Caco-2 (cell line): Measurements from ENCODE around the gene MYO5B. TPM values are rescaled to one million over a fixed set of nuclear protein-coding genes. Genes with fewer than 3 reads are reported as not detected.

Source experiments
- BruUV-seq: library from RNA; stranded (reverse); fragments of 400-500 nt; replicated peaks from 2 replicates; lab custom pipeline; 2021; lab: Mats Ljungman, UMichigan
- CTCF ChIA-PET: fragments of 300-600 bp; sonication (Branson Sonifier 250); formaldehyde crosslinking; loops from one replicate; lab custom pipeline; 2022; ENCODE audit warnings: antibody characterized with exemption; lab: Charles Lee
- POLR2A ChIA-PET: fragments of 300-600 bp; sonication (Branson Sonifier 250); formaldehyde crosslinking; loops from one replicate; lab custom pipeline; 2022; ENCODE audit warnings: antibody characterized with exemption; lab: Charles Lee
- DNase-seq, 2 experiments: peaks; one replicate each; pipeline versions ENCODE4 v3.0.0 to v3.0.0-alpha.2; 2020 to 2022
- H3K27me3 ChIP-seq: replicated peaks from 2 replicates; pipeline ENCODE4 v1.6.0; 2011; ENCODE audit warnings: low read length; ENCODE audit not compliant: control insufficient read depth, insufficient read depth
- H3K36me3 ChIP-seq: 2 replicates; pipeline ENCODE4 v1.5.1; 2011; ENCODE audit warnings: low read length; ENCODE audit not compliant: control insufficient read depth, insufficient read depth
- H3K4me1 ChIP-seq: fragments of 250-450 bp; sonication (Bioruptor Pico); 2 replicates; pipeline ENCODE4 v1.5.1; 2020; ENCODE audit warnings: mild to moderate bottlenecking
- H3K4me3 ChIP-seq: 2 replicates; pipeline ENCODE4 v1.5.1; 2011; ENCODE audit warnings: low read depth, mild to moderate bottlenecking, control low read depth, low read length
- H3K9me3 ChIP-seq: fragments of 250-450 bp; sonication (Bioruptor Pico); 2 replicates; pipeline ENCODE4 v1.5.1; 2020; ENCODE audit warnings: mild to moderate bottlenecking, moderate library complexity
- H3K27ac Mint-ChIP-seq: one replicate; pipeline ENCODE4 v1.8.0; 2022; ENCODE audit warnings: mixed read lengths; ENCODE audit not compliant: unreplicated experiment
- H3K27me3 Mint-ChIP-seq: one replicate; pipeline ENCODE4 v1.8.0; 2022; ENCODE audit warnings: mixed read lengths; ENCODE audit not compliant: insufficient read depth, unreplicated experiment
- H3K36me3 Mint-ChIP-seq: one replicate; pipeline ENCODE4 v1.8.0; 2022; ENCODE audit warnings: mild to moderate bottlenecking, mixed read lengths; ENCODE audit not compliant: insufficient read depth, unreplicated experiment
- H3K4me1 Mint-ChIP-seq: one replicate; pipeline ENCODE4 v1.8.0; 2022; ENCODE audit warnings: low read depth, mixed read lengths; ENCODE audit not compliant: unreplicated experiment
- H3K4me3 Mint-ChIP-seq: one replicate; pipeline ENCODE4 v1.8.0; 2022; ENCODE audit warnings: mild to moderate bottlenecking, moderate library complexity, mixed read lengths; ENCODE audit not compliant: unreplicated experiment
- H3K9me3 Mint-ChIP-seq: one replicate; pipeline ENCODE4 v1.8.0; 2022; ENCODE audit warnings: mixed read lengths; ENCODE audit not compliant: unreplicated experiment
- intact Hi-C: fragments of 100-400 bp; cut with micrococcal nuclease; formaldehyde crosslinking; loops from one replicate; pipeline ENCODE4 v1.10.0; 2022; ENCODE audit not compliant: unreplicated experiment
- total RNA-seq: library from RNA; stranded (reverse); gene quantifications from 2 replicates; pipeline ENCODE4 v1.2.3, GENCODE V29; 2022
- TF ChIP-seq, protein P1 (sequence below), 2 experiments: fragments of 200-600 bp in 1 of 2; IDR thresholded peaks; 1 replicate in 1 of 2; 2 replicates in 1 of 2; pipeline versions ENCODE4 v1.5.1 to v1.8.0; 2011 to 2022; ENCODE audit warnings: antibody characterized with exemption in 1 of 2, control low read depth in 1 of 2, inconsistent platforms in 1 of 2, low read depth in 1 of 2, low read length in 1 of 2, mild to moderate bottlenecking in 1 of 2, moderate library complexity in 1 of 2; ENCODE audit not compliant: insufficient read depth in 1 of 2, severe bottlenecking in 1 of 2, unreplicated experiment in 1 of 2

The MYO5B gene
- total RNA-seq, 1 experiment from 2014 or later = 28.3 TPM

DNA sequence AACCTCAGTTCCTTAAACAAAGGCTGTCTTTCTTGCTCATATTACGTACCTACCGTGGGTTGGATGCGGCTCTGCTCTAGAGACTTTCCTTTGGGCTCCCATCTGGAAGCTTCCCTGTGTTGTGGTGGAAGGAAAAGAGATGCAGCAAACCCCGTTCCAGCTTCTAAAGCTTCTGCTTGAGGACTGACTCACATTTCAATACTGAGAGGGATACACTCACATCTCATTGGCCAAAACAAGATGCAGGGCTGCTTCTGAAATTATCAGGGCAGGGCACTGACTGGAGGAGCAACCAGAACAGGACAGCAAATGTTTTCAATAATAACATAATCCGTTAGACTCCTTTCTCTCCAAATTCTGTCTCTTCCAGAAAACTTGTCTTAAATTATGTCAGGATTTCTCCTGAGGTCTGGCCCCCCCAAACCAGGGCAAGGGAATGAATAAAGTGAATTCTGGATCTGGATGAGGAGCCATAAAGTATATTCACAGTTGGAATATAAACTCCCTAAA, 4.5 kb upstream of the MYO5B start:
- no peaks in the 10 kb centered on the region for H3K27me3 ChIP-seq
- Mint-ChIP-seq H3K9me3 (no peaks in the 10 kb centered on the region), H3K4me1 (no peaks in the 10 kb centered on the region), H3K27ac (no peak overlapping the region), H3K4me3 (no peak overlapping the region), H3K27me3 (no peaks in the 10 kb centered on the region), H3K36me3 (no peaks in the 10 kb centered on the region)
- no peaks in the 10 kb centered on the region for H3K36me3 ChIP-seq
- CTCF ChIA-PET = no interaction called here
- DNase-seq = no peak
- H3K4me1 ChIP-seq = no peaks in the 10 kb centered on the region
- H3K4me3 ChIP-seq = no peak overlapping the region
- BruUV-seq = no TSS peak
- intact Hi-C loops = no loop called here
- POLR2A ChIA-PET = no interaction called here
- H3K9me3 ChIP-seq = no peaks in the 10 kb centered on the region
- TF ChIP-seq, protein P1, sequence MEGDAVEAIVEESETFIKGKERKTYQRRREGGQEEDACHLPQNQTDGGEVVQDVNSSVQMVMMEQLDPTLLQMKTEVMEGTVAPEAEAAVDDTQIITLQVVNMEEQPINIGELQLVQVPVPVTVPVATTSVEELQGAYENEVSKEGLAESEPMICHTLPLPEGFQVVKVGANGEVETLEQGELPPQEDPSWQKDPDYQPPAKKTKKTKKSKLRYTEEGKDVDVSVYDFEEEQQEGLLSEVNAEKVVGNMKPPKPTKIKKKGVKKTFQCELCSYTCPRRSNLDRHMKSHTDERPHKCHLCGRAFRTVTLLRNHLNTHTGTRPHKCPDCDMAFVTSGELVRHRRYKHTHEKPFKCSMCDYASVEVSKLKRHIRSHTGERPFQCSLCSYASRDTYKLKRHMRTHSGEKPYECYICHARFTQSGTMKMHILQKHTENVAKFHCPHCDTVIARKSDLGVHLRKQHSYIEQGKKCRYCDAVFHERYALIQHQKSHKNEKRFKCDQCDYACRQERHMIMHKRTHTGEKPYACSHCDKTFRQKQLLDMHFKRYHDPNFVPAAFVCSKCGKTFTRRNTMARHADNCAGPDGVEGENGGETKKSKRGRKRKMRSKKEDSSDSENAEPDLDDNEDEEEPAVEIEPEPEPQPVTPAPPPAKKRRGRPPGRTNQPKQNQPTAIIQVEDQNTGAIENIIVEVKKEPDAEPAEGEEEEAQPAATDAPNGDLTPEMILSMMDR (IDR thresholded peaks at IDR 0.05; ENCODE audit: insufficient read depth in 1 of 2, low read depth in 1 of 2, low read length in 1 of 2, severe bottlenecking in 1 of 2, unreplicated experiment in 1 of 2) = no peak

DNA sequence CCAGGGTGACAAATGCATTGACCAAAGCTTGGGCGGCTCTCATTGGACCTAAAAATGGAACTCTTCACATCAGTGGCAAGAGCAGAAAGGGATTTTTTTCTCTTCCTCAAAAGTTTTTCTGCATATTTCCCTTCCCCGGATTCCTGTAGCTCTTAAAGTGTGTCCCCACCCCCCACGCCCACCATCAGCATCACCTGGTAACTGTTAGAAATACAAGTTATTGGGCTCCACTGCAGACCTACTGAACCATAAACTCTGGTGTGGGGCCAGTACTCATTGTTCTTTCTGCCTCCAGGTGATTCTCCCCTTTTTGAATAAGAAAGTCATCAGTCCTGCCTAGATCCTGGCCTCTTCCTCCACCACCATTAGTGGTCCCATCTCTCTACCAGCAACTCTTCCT, 1.3 kb upstream of the MYO5B start:
- no peaks in the 10 kb centered on the region for H3K4me1 ChIP-seq
- no peak overlapping the region for H3K27ac Mint-ChIP-seq
- ChIA-PET POLR2A (no interaction called here), CTCF (interaction anchor here (0.7 to 1.1 kb wide), 2 partner anchors 8 to 140 kb away, joined by 3 to 6 read pairs; no protein-coding TSS in a partner anchor)
- H3K4me1 Mint-ChIP-seq = no peaks in the 10 kb centered on the region
- TF ChIP-seq, protein P1 (IDR thresholded peaks at IDR 0.05; ENCODE audit: insufficient read depth in 1 of 2, low read depth in 1 of 2, low read length in 1 of 2, severe bottlenecking in 1 of 2, unreplicated experiment in 1 of 2) = no peak
- H3K4me3 Mint-ChIP-seq = no peak overlapping the region
- no peak overlapping the region for H3K4me3 ChIP-seq
- H3K9me3 ChIP-seq = no peaks in the 10 kb centered on the region
- DNase-seq = no peak
- H3K9me3 Mint-ChIP-seq = no peaks in the 10 kb centered on the region
- H3K36me3 ChIP-seq = no peaks in the 10 kb centered on the region
- intact Hi-C loops = no loop called here
- no peaks in the 10 kb centered on the region for H3K27me3 ChIP-seq
- H3K36me3 Mint-ChIP-seq = no peaks in the 10 kb centered on the region
- no TSS peak for BruUV-seq
- no peaks in the 10 kb centered on the region for H3K27me3 Mint-ChIP-seq

DNA sequence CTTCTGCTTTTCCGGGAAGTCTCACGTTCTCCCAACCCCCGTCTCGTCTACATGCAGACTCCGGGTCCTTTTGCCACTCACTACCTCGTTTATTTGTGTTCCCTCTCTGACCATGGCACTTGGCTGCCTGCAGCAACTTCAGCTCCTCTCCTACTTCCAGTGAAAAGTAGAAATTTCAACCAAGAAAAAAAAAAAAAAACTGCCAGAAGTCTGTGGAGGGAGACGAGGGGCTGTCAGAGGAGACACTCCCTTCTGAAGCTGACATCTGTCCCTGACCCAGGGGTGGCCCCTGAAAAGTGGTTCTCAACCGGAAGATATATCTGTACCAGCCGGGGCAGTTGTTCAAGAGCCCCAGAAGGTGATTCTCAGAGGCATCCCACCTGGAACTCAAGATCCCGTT, 742 bp upstream of the MYO5B start:
- H3K9me3 Mint-ChIP-seq = no peaks in the 10 kb centered on the region
- TF ChIP-seq, protein P1 (IDR thresholded peaks at IDR 0.05; ENCODE audit: insufficient read depth in 1 of 2, low read depth in 1 of 2, low read length in 1 of 2, severe bottlenecking in 1 of 2, unreplicated experiment in 1 of 2) = no peak
- DNase-seq = no peak
- H3K27ac Mint-ChIP-seq = no peak overlapping the region
- no peaks in the 10 kb centered on the region for H3K4me1 Mint-ChIP-seq
- H3K4me3 Mint-ChIP-seq = peak overlapping the region; percentile 93
- intact Hi-C loops = loop anchor here (1.0 to 2.0 kb wide), 3 partner anchors 51 to 145 kb away; no protein-coding TSS in a partner anchor
- no peaks in the 10 kb centered on the region for H3K27me3 Mint-ChIP-seq
- H3K36me3 ChIP-seq = no peaks in the 10 kb centered on the region
- no peaks in the 10 kb centered on the region for H3K36me3 Mint-ChIP-seq
- H3K9me3 ChIP-seq = no peaks in the 10 kb centered on the region
- H3K4me1 ChIP-seq = no peaks in the 10 kb centered on the region
- peak overlapping the region; percentile 42 for H3K4me3 ChIP-seq
- no TSS peak for BruUV-seq
- CTCF ChIA-PET = interaction anchor here (0.6 to 1.1 kb wide), 4 partner anchors 8 to 157 kb away, joined by 3 to 6 read pairs (median 4); no protein-coding TSS in a partner anchor
- no peaks in the 10 kb centered on the region for H3K27me3 ChIP-seq
- POLR2A ChIA-PET = interaction anchor here (0.6 kb wide), 1 partner anchor 500 kb away, joined by 5 read pairs; no protein-coding TSS in a partner anchor
